Anterior cingulate cortex (tissue), 58 donors: ENCODE measurements around the gene CADM1.

Source experiments
- DNase-seq, 58 donors: peaks; one replicate each; lab custom pipeline; 2025; lab: John Stamatoyannopoulos, UW

The CADM1 gene

DNA sequence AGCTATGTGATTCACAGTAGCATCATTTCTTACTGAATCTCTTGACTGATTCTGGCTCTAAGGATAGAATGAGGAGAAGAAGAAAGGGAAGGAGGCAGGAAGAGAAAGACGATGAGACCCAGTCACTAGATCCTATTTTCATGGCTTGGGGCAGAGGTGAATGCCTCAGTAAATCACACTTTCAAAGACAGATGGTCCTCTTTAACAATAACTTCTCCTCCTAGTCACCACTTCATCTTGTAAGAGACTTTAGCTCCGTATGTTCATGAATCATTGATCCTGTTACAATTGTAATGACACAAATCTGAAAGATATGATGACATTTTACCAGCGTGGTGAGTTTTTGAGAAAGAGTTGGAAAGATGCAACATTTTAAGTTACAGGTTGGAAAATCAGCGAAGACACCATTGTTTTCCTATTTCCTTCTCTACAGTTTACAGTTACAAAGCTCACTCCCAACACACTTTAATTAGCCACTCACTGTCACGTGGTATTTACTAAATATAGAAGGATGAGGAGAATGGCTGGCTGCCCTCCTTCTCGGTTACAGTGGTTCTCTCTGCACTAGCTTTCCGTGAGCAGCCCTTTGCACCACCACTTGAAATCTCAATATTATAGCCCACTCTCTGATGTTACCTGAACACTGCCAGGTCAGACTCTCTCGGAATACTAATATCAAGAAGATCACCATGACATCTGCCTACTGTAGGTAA, 205.8 kb downstream of the CADM1 start:
- no peak for DNase-seq

DNA sequence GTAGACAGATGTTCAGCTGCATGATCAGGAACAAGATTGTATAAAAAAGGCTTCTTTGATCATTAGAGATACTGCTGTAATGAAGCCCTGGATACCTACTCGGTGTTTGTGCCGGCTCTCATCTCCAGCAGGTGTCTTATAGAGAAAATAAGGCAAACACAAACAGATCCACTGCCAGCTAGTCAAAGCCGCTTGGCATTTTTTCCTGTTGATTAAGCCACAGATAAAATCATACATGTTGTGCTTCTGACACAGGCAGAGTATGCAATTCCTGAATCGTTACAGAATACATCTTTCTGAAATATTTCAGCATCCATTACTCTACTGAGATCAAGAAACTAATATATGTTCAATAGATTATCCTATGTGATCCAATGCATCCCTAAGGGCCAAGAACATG, 206.9 kb downstream of the CADM1 start:
- no peak for DNase-seq

DNA sequence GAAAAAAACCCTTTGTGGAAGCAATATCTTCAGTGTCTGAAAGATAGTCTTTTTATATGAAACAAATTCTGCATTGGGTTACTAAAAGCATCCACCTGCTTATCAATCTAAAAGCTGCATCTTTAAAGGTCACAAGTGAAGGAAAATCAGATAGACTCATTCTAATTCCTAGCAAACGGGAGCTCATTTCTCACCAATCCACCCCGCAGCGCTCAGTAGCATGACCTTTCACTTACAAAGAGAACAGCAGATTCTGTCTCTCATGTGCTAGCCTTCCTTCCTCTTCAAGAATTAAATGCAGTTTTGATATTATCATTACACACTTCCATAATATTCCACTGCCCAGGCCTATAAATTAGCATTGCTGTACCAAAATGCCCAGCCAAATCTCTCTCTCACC, 212.9 kb downstream of the CADM1 start:
- DNase-seq: peak in 1 of 58 donors; percentile 11

DNA sequence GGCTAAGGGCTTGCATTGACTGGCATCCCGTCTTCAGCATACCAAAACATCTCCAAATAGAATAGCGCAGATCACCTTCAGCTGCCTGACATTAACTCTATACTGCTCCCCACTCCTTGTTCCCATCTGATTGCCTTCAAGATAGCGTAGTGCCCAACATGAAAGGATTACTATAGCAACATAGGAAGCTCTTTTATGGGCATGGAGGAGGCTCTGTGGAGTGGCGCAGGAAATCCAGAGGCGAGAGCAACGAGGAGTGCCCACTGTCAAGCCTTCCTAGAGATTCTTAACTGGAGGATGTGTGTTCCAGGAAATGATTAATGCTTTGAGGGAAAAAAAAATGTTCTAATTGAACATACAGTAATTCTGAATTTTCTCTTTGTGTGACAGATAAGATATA, 213.3 kb downstream of the CADM1 start:
- DNase-seq: no peak

DNA sequence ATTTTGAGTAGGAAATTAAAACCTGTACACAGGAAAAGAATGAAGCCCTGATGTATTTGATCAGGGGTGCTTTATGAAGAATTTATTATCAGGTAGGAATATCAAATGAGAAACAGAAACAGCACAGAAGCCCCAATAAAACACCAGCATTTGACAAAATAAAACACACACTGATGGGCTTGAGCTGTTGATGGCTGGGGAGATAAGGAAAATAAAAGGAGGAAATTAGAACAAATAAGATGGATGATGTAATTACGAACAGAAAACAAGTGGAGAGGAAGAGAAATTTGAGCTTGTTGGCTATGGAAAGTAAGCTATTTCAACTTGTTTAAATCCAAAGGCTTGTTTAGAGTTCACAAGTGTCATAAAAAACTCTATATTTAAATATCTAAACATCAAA, 213.7 kb downstream of the CADM1 start:
- DNase-seq: no peak

DNA sequence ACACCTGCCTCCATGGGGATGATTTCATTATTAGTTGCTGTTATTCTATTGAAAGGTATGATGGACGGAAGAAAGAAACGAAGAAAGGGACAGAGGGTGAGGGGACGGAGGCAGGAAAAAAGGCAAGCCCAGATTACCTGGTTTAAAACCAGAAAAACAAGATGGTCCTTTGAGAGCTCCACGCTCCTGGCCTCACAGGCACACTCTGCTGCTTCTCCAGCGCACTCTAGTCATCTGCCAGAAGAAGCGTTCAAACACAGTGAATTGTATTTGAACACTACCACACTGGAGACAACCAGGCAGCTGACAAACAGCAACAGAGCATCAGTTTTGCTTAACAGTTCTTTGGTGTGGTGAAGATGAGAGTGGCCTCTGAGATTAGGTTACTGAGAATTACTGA, 216.9 kb downstream of the CADM1 start:
- no peak for DNase-seq

DNA sequence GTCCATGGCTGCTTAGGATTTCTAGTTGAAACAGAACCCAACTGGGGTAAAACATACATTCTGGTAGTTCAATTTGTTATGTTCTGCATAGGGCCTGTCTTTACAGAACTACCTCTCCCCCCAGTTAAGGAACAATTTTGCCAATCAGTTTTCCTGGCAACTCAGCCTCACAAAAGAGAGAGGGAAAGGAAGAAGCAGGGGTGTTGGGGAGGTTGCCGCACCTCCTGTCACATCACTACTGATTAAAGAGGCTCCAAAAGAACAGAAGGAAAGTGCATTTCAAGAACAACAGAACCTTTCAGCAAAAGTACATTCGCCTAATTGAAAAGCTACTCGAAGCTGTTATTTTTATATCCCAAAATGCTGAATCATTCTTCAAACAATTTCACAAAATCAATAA, 217.6 kb downstream of the CADM1 start:
- DNase-seq: no peak

DNA sequence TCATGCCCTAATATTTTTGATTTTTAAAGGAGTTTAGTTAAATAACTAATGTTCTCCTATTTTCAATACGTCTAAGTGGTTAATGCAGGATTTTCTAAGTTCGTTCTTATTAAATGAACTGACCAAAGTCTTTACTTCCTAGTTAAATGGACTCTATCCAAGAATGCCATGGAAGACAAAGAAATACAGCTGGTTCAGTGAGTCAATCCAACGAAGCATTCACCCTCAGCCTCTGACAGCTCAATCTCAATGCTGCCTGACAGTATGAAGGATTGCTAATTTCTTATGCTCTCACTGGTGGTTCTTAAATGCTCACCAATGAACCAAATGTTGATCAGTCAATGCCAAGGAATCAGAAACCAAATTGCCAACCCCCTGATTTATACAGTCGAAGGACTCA, 219.4 kb downstream of the CADM1 start:
- DNase-seq: no peak

DNA sequence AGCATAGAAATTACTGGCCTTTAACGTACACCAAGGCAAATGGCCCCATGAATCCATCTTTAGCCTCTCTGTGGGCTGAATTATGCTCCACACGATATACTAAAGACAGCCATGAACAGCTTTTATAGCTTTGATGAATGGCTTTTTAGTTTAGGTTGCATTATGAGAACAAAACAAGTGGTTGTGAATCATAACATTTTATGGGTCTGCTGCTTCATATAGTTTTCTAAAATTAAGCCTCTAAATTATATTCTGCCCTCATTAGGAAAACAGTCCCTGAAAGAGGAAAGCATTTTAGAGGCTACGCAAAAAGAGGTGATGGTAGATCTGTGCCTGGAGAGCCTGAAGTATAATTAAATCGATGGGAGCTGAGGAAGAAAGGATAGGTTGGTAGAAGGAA, 221.3 kb downstream of the CADM1 start:
- no peak for DNase-seq

DNA sequence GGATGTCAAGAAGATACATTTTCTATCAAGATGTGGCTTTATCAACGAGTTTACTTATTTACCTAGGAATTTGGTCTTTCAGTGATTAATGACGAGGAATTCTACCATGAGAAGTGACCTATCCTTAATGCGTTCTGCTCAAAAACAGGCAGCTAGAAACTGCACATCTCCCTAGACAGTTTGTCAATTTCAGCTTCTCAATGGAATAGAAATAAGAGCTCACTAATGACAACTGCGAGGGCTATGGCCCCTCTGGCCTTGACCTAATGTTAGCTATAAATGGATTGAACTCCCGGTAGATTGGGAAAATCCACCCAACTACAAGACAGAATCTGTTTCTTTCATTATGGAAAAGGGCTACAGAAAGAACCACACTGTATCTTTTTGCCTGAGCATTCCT, 223.4 kb downstream of the CADM1 start:
- no peak for DNase-seq

DNA sequence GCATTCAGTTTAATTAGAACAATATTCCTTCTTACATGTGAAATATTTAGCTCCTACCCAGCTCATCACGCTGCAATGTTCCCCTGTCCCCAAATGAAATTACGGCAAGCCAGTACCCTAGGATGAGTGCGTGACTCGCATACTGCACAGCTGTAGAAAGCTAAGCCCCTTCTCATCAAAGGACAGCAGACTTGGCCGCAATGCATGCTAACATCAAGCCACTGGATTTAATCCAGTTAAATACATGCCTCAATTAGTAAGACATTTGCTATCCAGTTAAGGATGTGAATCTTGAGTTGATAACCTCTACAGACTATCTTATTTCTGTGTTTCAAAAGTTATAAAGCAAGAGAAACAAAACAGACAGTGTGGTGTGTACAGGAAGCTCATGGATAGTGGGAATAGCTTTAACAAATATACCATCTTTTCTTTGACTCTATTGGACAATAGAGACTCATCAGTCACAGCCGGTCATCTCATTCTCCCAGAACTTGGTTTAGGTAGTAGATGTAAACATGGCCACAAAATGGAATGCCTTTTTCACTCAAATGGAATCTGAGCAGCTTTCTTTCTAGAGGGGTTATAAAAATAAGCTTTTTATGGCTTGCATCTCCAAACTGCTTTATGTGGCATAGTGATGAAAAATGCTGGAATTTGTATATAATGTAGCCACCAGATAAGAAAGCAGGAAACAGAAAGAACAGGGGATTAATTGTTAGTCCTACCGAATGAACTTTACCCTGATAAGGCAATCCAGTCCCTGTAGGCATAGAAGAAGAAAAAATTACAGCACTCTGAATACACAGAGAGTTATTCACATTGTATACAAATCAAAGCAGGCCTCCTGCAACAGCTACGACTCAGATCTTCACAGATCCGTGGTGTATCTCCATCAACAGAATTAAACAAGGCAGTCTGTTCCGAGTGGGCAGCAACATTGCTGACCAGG, 224.1 kb downstream of the CADM1 start:
- DNase-seq: no peak

DNA sequence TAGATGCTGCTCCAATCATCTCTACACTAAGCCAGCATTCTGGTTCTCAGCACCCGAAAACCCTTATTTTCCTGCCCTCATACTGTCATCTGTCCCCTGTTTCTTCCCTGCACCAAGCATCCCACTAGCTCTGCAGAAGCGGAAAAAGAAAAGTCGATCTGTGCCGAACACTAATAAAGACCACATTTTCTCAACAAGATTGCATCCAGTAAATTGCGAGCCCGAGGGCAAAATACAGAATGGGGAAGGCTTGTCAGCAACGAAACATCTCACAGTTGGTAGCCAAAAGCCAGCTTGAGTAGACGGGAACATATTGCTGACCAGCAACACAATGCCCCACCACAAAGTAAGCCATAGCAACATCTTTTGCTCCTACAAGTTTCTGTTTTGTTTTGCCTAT, 227.4 kb downstream of the CADM1 start:
- DNase-seq: peak in 2 of 58 donors; percentile 15 to 19

DNA sequence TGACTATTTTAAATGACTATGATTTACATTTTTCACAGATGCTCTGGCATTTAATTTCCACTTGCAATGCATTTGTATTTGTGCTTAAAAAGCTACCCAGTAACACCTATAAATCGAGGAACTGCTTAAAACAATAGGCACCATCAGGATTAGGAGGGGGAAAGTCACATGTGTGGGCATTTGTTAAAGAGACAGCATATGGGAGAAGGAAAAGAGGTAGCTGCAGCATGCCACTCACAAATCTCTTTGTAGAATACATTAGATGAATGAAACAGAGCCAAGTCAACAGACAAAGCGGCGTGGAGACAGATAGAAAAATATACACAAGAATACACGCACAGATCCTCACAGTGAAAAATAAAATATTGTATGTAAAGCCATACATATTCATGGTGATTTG, 228.0 kb downstream of the CADM1 start:
- no peak for DNase-seq

DNA sequence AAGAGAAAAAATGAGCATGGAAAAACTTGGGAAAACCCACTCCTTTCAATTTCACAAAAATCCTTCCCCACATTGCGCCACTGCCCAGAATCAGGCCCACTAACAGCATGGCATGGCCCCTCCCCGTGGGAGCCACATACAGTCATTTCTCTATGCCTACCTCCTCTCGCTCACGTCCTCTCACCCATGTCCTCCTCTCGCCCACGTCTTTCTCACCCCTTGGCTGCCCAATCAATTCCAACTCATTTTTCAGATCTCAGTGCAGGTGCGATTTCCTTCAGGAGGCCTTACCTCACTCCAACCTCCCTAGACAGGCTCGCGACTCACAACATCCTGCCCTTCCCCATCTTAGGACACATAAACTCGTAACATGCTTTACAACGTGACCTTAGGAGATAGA, 229.2 kb downstream of the CADM1 start:
- DNase-seq: no peak

DNA sequence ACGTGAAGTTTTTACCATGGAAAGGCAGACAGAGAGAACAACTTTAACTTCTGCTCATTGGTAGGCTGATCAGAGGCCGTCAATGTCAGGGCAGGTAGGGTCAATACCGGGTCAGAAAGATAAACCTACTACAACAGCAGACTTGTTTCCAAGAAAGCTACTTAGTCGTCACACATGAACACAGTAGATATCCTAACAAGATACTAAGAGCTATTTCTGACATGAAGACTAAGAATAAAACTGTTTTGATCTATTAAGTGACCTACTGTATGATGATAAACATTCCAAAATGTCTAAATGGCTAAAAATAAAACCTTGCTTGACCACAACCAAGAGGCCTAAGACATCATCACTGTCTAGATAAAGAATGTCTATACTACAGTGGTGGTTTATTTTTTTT, 231.3 kb downstream of the CADM1 start:
- DNase-seq: no peak

DNA sequence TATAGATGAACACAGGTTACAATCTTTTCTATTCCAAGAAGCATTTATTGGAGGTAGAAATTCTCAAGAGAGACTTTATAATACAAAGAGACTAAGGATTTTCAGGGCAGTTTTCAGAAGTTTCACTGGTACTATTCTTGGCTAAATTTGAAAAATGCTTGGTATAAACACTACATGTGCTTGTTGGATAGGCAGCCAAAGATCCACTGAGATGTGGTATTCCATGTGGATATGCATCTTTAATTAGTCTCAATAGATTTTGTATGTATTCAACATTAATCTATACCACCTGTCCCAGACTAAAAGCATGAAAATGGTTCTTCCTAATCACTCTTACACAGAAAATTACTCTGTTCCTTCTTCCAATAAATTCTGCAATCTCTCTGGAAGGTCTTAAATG, 232.6 kb downstream of the CADM1 start:
- no peak for DNase-seq

DNA sequence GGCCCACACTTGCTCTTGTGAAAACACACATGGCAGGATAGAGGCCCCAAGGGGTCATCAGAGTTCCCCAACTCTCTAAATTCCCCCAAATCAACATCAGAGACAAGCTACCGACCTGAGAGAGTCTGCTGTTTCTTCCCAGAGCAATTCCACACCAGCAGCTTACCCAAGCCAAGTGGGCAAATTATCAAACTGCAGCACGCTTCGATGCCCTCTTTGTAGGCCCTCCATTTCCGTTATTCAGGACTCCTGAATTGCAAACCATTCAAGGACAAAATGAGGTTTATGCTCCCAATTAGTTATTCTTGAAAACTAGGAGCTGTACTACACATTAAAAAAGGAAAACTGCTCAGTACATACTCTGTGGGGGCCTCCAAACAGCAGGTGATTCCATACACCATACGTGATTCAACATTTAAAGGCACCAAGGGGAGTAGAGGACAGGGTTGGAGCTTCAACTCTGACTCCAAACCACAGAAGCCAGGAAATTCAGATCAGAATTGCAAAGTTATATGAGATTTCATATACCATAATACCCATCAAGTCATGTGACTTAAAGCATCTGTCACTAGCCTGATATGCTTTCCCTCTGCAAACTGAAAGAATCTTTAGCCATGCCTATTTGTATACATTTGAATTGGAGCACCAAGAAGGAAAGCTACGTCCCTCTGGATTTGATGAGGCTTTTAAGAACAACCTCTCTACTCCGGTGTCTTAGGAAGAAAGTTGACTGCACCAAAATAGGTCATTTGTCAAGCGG, 234.8 kb downstream of the CADM1 start:
- DNase-seq: peak in 22 of 58 donors; percentile 12 to 75 (median 32)

DNA sequence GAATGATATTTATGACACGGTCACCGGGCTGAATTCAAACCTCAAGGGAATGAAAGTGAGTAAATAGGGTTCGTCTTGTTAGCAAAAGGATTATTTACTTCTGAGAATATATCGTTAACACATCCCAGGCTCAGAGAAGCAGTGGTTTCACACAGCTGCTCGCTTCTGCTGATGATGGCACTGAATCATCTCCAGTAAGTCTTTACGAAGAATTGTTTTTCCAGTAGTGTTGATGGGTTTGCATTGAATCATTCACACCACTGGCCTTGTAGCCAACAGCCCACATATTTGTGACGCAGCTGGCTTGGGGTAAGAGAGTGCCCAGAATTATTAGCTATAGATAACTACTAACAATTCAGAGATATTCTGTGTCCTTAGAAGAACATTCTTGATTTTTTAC, 236.3 kb downstream of the CADM1 start:
- DNase-seq: no peak

DNA sequence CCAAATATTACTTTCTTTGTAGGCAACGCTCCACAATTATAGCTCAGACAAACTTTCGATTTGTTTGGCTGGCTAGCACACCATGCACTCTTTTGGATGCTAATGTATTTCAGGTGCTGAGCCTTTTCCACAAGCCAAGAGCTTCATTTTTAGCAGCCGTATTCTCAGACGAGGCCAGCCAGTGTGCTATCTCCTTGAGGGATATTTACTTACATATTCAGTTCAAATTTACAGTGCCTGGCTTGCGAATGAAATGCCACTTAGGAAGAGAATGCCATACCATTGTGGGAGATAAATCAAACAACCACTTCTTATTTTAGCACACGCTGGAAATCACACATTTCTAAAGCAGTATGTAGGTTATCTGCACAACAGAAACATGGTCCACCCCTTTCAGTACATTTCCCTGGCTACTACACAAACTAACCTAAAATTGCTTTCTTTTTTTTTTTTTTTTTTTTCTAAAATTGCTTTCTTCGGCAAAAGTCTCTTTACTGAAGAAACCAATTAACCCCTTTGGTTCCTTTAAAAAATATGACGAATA, 236.9 kb downstream of the CADM1 start:
- DNase-seq: peak in 1 of 58 donors; percentile 39

DNA sequence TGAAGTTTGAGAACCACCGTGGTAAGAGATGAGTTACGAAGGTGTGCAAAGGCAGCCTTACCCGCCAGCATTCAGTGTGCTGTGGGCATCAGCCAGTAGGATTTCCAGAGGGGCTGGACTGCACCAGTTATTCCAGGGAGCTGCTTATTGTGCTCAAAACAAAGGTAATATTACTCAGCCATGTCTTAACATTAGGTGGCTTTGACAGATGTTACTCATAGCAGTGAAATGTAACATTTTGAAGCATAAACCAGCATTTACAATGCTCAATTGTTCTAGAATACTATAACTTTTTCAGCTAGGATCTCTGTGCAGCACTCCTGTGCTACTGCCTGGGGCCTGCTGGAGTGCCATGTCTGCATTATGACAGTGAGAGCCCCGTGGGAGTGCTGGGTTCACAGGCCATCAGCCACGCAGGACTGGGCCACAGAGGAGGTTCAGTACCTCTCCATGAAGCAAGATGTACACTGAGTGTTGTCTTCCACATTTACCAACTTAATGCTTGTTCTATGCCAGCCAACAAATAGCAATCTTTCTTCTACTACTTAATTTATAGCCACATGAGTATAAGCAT, 238.1 kb downstream of the CADM1 start:
- DNase-seq: no peak
